GM19324 (cell line): ENCODE measurements around the gene GLT1D1.

ENCODE experiments used
- ATAC-seq: cut with Tn5 transposase; IDR thresholded peaks from one replicate; pipeline ENCODE4 v1.9.1; 2021; ENCODE audit warnings: mild to moderate bottlenecking, moderate library complexity; ENCODE audit not compliant: unreplicated experiment, low FRiP score

GLT1D1 gene

GRCh38 chr12:128908254-128908653 is 55.0 kb downstream of the GLT1D1 start:
- ATAC-seq = no peak

DNA sequence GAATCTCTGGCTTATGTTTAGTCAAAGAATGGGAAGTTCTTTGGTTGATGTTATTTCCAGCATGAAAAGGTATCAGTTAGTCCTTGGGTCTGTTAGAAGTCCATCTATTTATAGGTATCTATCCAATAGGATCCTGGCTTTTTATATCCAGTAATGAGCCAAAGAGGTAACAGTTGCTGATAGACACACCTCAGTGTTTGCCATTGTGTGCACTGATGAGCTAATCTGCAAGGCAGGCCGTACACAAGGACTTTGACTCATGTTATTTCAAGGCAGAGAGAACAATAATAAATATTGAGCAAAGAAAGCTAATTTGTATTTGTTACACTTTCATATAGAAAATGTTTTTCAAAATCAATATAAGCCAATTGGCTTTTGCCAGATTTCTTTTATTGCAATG is 56.4 kb downstream of the GLT1D1 start:
- no peak for ATAC-seq

- no peak for ATAC-seq
These were observed 57.4 kb downstream of the GLT1D1 start for GRCh38 chr12:128910629-128911028.

GRCh38 chr12:128911861-128912260 is 58.6 kb downstream of the GLT1D1 start:
- ATAC-seq = no peak

DNA sequence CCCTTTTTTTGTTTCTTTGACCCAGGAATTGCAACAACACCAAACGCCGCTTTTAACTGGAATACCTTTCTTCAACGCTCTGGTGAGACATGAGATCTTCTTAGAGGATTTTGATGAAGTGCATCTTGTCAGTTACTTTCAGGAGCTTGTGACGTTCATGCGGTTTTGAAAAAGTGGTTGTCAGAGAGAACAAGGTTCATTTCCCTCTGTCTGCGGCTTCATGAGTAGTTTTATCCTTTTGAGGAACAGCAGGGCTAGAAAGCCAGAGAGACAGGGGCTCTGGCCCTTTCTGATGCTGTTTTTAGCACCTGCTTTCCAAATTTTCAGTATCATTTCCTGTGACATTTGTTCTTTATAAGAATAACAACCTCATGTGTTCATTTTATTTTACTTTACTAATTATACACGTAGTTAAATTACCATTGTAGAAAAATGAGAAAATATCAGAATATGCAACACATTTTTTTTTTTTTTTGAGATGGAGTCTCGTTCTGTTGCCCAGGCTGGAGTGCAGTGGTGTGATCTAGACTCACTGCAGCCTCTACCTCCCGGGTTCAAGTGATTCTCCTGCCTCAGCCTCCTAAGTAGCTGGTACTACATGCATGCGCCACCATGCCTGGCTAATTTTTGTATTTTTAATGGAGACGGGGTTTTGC is 61.8 kb downstream of the GLT1D1 start:
- ATAC-seq = peak; percentile 59

DNA sequence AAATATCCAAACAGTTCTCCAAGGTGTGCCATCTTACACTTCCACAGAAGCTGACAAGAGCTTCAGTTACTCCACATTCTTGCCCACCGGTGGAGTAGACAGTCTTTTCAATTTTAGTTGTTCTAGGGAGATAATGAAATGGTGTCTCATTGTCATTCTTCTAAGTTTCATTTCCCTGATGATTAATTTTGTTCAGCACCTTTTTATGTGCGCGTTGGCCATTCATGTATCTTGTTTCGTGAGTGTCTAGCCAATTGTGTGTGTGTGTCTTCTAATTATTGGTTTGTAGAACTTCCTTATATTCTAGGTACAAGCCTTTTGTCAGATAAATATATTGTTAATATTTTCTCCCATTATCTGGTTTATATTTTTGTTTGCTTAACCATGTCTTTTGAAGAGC is 63.1 kb downstream of the GLT1D1 start:
- ATAC-seq = no peak

- ATAC-seq = no peak
These were observed 65.4 kb downstream of the GLT1D1 start for GRCh38 chr12:128918481-128919260.

DNA sequence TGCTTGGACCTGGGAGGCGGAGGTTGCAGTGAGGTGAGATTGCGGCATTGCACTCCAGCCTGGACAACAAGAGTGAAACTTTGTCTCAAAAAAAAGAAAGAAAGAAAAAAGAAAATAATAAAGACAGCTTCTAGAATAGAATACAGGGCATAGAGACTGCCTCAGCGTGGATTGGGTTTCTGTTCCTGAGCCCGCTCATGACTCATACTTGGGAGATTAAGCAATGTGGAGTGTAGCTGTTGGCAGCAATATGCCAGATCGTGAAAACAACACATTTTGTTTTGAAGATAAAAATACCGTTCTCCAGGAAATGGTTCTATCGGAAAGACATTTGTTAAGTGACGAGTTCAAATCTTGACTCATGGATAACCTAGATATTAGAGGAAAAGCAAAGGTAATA is 67.2 kb downstream of the GLT1D1 start:
- ATAC-seq = no peak

DNA sequence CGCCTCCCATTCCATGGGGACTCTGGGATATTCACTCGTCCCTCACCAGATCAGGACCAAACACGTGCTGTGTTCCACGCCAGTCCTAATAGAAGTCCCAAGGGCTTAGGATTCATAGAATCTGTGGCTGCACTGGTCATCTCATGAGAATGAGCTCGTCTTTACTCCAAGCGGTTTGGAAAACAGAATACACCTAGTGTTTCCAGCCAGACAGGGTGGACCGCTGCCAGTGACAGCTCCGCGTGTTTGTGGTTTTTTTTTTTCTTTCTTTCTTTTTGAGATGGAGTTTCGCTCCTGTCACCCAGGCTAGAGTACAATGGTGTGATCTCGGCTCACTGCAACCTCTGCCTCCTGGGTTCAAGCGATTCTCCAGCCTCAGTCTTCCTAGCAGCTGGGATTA is 75.1 kb downstream of the GLT1D1 start:
- ATAC-seq = no peak

DNA sequence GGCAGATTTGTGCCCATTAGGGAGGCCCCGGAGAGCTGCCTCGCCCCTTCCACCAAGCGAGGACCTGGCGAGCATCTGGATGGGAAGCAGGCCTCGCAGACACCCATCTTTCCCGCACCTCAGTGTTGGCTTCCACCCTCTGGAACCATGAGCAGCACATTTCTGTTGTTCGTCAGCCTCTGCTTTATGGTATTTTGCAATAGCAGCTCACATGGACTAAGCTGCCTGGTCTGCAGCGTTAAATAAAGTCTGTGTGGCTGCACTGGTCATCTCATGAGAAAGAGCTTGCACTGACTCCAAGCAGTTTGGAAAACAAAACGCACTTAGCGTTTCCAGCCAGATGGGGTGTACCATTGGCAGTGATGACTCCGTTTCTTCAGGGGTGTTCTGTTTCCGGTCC is 75.8 kb downstream of the GLT1D1 start:
- no peak for ATAC-seq

- ATAC-seq = no peak
These were observed 77.3 kb downstream of the GLT1D1 start for GRCh38 chr12:128930606-128931005.

DNA sequence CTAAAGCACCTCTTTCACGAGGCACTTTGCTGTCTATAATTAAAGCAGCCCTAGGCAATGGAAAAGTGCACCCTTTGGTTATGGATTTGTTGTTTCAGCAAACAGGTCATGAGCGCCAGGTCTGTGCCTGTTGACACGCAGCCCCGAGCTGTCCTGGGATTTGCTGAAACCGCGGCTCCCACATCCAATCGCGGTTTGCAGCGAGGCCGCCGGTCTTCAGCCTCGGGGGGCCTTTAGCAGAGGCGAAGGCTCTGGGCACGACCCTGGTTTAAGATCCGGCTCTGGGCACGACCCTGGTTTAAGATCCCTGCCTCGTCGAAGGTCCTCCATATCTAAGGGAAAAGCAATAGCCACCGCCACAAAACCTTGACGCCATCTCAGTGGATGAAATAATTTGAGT is 79.2 kb downstream of the GLT1D1 start:
- no peak for ATAC-seq

GRCh38 chr12:128933039-128933438 is 79.8 kb downstream of the GLT1D1 start:
- ATAC-seq = no peak

DNA sequence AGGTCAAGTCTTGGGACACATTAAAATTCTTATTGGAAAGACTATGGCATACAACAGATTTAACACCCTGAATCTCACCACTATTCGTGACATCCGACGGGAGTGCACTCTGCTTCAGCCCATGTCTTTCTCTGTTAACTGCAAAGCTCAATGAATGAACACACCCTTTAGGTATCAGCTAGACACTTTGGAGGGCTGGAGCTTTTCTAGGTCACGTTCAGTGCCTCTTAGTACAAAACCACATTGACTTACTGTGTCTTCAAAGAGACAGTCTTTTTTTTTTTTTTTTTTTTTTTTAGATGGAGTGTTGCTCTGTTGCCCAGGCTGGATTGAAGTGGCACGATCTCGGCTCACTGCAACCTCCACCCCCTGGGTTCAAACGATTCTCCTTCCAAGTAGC is 80.6 kb downstream of the GLT1D1 start:
- ATAC-seq = no peak

DNA sequence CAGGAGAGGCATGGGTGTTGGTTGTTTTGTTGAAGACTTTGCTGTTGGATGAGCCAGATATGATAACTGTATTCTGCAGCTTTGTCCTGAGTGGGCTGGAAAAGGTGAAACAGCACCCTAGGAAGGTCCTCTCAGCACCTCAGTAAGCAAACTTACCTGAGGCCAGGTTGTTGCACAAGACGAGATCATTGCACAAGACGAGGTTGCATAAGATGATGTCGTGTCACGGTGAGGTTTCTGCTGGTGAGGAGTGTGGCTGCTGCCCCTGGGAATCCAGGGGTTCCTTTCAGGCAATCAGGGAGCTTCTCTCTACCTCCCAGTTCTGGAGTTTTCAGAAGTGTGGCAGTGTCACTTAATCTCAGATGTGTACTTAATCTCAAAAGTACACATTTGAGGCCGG is 85.6 kb downstream of the GLT1D1 start:
- no peak for ATAC-seq

DNA sequence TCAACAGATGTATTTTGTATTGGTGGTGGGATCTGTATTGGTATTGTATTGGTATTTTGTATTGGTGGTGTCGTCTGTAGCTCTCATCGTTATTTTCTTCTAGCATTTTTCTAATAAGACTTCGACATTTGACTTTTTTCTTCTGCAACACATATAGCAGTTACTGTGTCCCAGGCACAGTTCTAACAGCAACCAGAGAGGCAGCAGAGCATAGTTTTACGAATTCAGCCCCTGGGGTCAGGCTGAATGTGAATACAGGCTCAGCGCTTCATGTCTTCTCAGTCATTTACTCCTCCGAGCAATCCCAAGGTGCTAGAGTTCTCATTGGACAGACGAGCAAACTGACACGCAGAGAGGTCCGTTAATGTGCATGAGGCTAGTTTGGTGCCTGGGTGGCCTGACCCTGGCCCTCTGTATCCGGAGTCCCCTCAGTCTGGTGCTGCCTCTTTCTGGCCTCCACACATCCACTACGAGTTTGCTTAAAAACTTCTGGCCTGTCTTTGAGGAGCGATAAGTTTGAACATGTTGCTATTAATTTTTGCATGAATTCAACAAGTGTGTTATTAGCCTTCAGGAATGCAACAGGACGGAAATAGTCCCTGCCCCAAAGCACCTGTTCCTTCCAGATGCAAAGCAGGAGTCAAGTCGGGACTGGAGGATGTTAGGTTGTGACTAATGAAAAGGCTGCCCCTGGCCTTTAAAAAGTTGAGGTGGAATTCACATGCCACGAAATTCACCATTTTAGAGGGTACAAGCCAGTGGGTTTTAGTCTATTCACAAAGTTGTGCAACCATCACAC is 87.0 kb downstream of the GLT1D1 start:
- ATAC-seq = no peak

DNA sequence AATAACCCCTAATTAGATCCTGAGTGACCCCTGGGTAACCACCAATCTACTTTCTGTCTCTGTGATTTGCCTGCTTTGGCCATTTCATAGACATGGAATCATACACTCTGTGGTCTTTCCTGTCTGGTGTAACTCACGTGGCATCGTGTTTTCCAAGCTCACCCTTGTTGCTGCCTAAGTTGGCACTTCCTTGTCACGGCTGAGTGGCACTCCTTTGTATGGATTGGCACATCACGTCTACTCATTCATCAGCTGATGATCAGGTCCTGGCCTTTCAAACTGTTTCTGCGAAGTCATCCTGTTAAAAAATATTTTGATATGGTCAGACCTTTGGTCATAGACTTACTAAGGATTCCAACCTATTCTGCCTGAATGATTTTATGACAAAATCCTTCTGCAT is 87.7 kb downstream of the GLT1D1 start:
- ATAC-seq = no peak

- no peak for ATAC-seq
These were observed 89.7 kb downstream of the GLT1D1 start for GRCh38 chr12:128942960-128943477.

- ATAC-seq = no peak
These were observed 91.7 kb downstream of the GLT1D1 start for GRCh38 chr12:128944956-128945355.

DNA sequence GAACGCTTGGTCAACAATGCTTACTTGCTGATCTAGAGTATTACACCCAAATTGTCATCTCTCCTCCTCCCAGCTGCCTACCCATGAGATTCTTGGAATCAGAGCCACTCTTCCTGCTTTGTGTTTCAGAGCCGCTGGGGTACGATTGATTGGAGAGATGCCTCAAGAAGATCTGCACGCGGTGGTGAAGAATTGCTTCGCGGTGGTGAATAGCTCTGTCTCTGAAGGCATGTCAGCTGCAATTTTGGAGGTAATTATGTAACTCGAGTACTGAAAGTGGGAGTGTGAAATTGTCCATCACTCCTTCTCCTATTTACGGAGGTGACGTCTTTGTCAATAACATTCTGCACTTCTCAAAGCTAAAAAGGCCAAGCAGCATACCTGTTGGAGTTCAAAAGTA is 93.9 kb downstream of the GLT1D1 start:
- ATAC-seq = no peak

DNA sequence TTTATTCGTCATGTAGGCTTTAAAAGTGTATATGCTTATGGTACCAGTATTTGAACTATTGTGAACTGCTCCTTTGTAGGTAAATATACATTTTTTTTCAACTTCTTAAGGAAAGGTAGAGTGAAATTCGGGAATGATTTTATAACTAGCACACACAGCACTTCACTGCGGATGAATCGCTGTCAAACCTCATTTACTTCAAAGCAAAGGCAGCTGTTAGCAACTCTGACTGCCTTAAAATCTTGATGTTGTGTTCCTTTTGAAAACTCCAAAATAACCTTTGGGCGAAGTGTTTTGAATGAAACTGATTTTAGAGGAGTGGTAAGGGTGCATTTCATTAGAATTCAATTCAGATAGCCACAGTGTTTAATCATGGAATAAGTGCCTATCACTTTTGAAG is 95.8 kb downstream of the GLT1D1 start:
- ATAC-seq = no peak
